Calu3 (cell line): Measurements from ENCODE around the gene ARPC1A. TPM values are rescaled to one million over a fixed set of nuclear protein-coding genes. Genes with fewer than 3 reads are reported as not detected.
"Not testable (repeated sequence)": the region's sequence is repeated elsewhere in the genome, so short reads cannot be mapped to it uniquely, and the experiment has no call there.

ENCODE experiments used
- BruUV-seq: library from RNA; stranded (reverse); fragments of 400-500 nt; replicated peaks from 2 replicates; lab custom pipeline; 2021; lab: Mats Ljungman, UMichigan
- CTCF ChIA-PET: fragments of 300-600 bp; sonication (Branson Sonifier 250); formaldehyde crosslinking; loops from one replicate; lab custom pipeline; 2022; ENCODE audit warnings: antibody characterized with exemption; lab: Charles Lee
- DNase-seq: peaks from one replicate; pipeline ENCODE4 v3.0.0; 2022
- H3K27ac Mint-ChIP-seq: one replicate; pipeline ENCODE4 v1.8.0; 2022; ENCODE audit warnings: mixed read lengths; ENCODE audit not compliant: unreplicated experiment
- H3K27me3 Mint-ChIP-seq: one replicate; pipeline ENCODE4 v1.8.0; 2022; ENCODE audit warnings: mixed read lengths; ENCODE audit not compliant: unreplicated experiment
- H3K36me3 Mint-ChIP-seq: one replicate; pipeline ENCODE4 v1.8.0; 2022; ENCODE audit warnings: mild to moderate bottlenecking, moderate library complexity, mixed read lengths; ENCODE audit not compliant: insufficient read depth, unreplicated experiment
- H3K4me1 Mint-ChIP-seq: one replicate; pipeline ENCODE4 v1.8.0; 2022; ENCODE audit warnings: mild to moderate bottlenecking, low read depth, mixed read lengths; ENCODE audit not compliant: unreplicated experiment
- H3K4me3 Mint-ChIP-seq: one replicate; pipeline ENCODE4 v1.8.0; 2022; ENCODE audit warnings: mild to moderate bottlenecking, low read depth, moderate library complexity, mixed read lengths; ENCODE audit not compliant: unreplicated experiment
- H3K9me3 Mint-ChIP-seq: one replicate; pipeline ENCODE4 v1.8.0; 2022; ENCODE audit warnings: low read depth, mixed read lengths; ENCODE audit not compliant: unreplicated experiment
- CTCF ChIP-seq: fragments of 200-600 bp; IDR thresholded peaks from one replicate; pipeline ENCODE4 v1.8.0; 2022; ENCODE audit warnings: antibody characterized with exemption; ENCODE audit not compliant: unreplicated experiment
- intact Hi-C: fragments of 100-400 bp; cut with micrococcal nuclease; formaldehyde crosslinking; loops from one replicate; pipeline ENCODE4 v1.10.0; 2022; ENCODE audit not compliant: unreplicated experiment
- total RNA-seq: library from RNA; stranded (reverse); gene quantifications from 2 replicates; pipeline ENCODE4 v1.2.3, GENCODE V29; 2022

ARPC1A gene
- total RNA-seq, 1 experiment from 2014 or later, result 146 TPM

- TF ChIP-seq CTCF, result no peak
- Mint-ChIP-seq H3K4me3 (no peak overlapping the region), H3K27ac (no peak overlapping the region), H3K4me1 (no peaks in the 10 kb centered on the region), H3K9me3 (no peaks in the 10 kb centered on the region), H3K27me3 (no peaks in the 10 kb centered on the region), H3K36me3 (peaks cover 48% of the 10 kb centered on the region)
- DNase-seq, result no peak
- BruUV-seq, result no TSS peak
- intact Hi-C loops, result no loop called here
- CTCF ChIA-PET, result no interaction called here
Measured at GRCh38 chr7:99355098-99355497, 29.4 kb downstream of the ARPC1A start.

GRCh38 chr7:99357701-99358490 is 32.2 kb downstream of the ARPC1A start:
- Mint-ChIP-seq H3K4me1 (no peaks in the 10 kb centered on the region), H3K4me3 (no peak overlapping the region), H3K36me3 (peaks cover 62% of the 10 kb centered on the region), H3K27me3 (no peaks in the 10 kb centered on the region), H3K27ac (no peak overlapping the region), H3K9me3 (no peaks in the 10 kb centered on the region)
- intact Hi-C loops, result no loop called here
- TF ChIP-seq CTCF, result no peak
- DNase-seq, result no peak
- no TSS peak for BruUV-seq
- CTCF ChIA-PET, result interaction anchor here (0.7 to 0.9 kb wide), 3 partner anchors 24 to 1153 kb away, joined by 3 read pairs; no protein-coding TSS in a partner anchor

GRCh38 chr7:99358521-99358920 is 32.8 kb downstream of the ARPC1A start:
- H3K4me3 Mint-ChIP-seq, H3K4me1 Mint-ChIP-seq, intact Hi-C loops, H3K9me3 Mint-ChIP-seq, H3K27me3 Mint-ChIP-seq, BruUV-seq, H3K27ac Mint-ChIP-seq, DNase-seq: not testable (repeated sequence)
- CTCF ChIA-PET, result interaction anchor here (0.7 to 0.9 kb wide), 2 partner anchors 25 to 1152 kb away, joined by 3 read pairs; no protein-coding TSS in a partner anchor
- peaks cover 66% of the 10 kb centered on the region for H3K36me3 Mint-ChIP-seq

GRCh38 chr7:99359465-99360154 is 33.9 kb downstream of the ARPC1A start:
- Mint-ChIP-seq H3K4me1 (no peaks in the 10 kb centered on the region), H3K4me3 (no peak overlapping the region), H3K27me3 (no peaks in the 10 kb centered on the region), H3K27ac (no peak overlapping the region), H3K36me3 (peaks cover 64% of the 10 kb centered on the region), H3K9me3 (no peaks in the 10 kb centered on the region)
- BruUV-seq, result no TSS peak
- DNase-seq, result no peak
- no peak for TF ChIP-seq CTCF
- intact Hi-C loops, result no loop called here
- CTCF ChIA-PET, result no interaction called here
